Common myeloid progenitor, CD34-positive (primary cell): ENCODE measurements around the gene APBB2.

ENCODE experiments used
- CTCF ChIA-PET: fragments of 350-600 bp; sonication (Branson Sonifier 250); formaldehyde crosslinking; loops from one replicate; lab custom pipeline; 2021; ENCODE audit warnings: antibody characterized with exemption; lab: Charles Lee
- POLR2A ChIA-PET: fragments of 350-600 bp; sonication (Branson Sonifier 250); formaldehyde crosslinking; loops from one replicate; lab custom pipeline; 2021; ENCODE audit warnings: antibody characterized with exemption; lab: Charles Lee
- DNase-seq, 3 donors: peaks; one replicate each; pipeline versions ENCODE4 v3.0.0 to v3.0.0-alpha.2; 2013
- H3K27ac ChIP-seq, 2 experiments: 1 replicate in 1 of 2; 2 replicates in 1 of 2; pipeline ENCODE4 v1.7.0; 2013; ENCODE audit warnings: inconsistent platforms in 2 of 2, low read length in 2 of 2, mild to moderate bottlenecking in 2 of 2, low read depth in 1 of 2, moderate library complexity in 1 of 2; ENCODE audit not compliant: severe bottlenecking in 2 of 2, insufficient read depth in 1 of 2, poor library complexity in 1 of 2
- H3K27me3 ChIP-seq, 5 experiments: replicated peaks in 2 of 5; 1 replicate in 3 of 5; 2 replicates in 2 of 5; pipeline versions ENCODE4 v1.6.1 to v1.7.0; 2013; ENCODE audit warnings: low read length in 4 of 5, mild to moderate bottlenecking in 2 of 5, moderate library complexity in 2 of 5, inconsistent platforms in 1 of 5; ENCODE audit not compliant: insufficient read depth in 5 of 5, control insufficient read depth in 4 of 5
- H3K36me3 ChIP-seq, 4 experiments: 1 replicate in 2 of 4; 2 replicates in 2 of 4; pipeline versions ENCODE4 v1.6.1 to v1.7.0; 2013; ENCODE audit warnings: low read length in 3 of 4, control low read depth in 1 of 4, mild to moderate bottlenecking in 1 of 4; ENCODE audit not compliant: control insufficient read depth in 4 of 4, insufficient read depth in 4 of 4
- H3K4me1 ChIP-seq, 4 experiments: 1 replicate in 3 of 4; 2 replicates in 1 of 4; pipeline versions ENCODE4 v1.6.1 to v1.7.1; 2013; ENCODE audit warnings: low read length in 3 of 4, mild to moderate bottlenecking in 3 of 4, control low read depth in 1 of 4, inconsistent platforms in 1 of 4, moderate library complexity in 1 of 4; ENCODE audit not compliant: control insufficient read depth in 4 of 4, insufficient read depth in 4 of 4; ENCODE audit errors: control extremely low read depth in 1 of 4
- H3K4me3 ChIP-seq, 7 experiments: 1 replicate in 4 of 7; 2 replicates in 3 of 7; pipeline versions ENCODE4 v1.5.1 to v1.7.0; 2013; ENCODE audit warnings: mild to moderate bottlenecking in 7 of 7, low read length in 6 of 7, moderate library complexity in 6 of 7, inconsistent platforms in 2 of 7, low read depth in 2 of 7, control low read depth in 1 of 7; ENCODE audit not compliant: insufficient read depth in 4 of 7, control insufficient read depth in 1 of 7; ENCODE audit errors: extremely low read depth in 1 of 7
- H3K9me3 ChIP-seq, 5 experiments: 1 replicate in 4 of 5; 2 replicates in 1 of 5; pipeline versions ENCODE4 v1.6.1 to v1.7.1; 2013; ENCODE audit warnings: low read length in 4 of 5, mild to moderate bottlenecking in 2 of 5, inconsistent platforms in 1 of 5, low read depth in 1 of 5, moderate library complexity in 1 of 5; ENCODE audit not compliant: control insufficient read depth in 4 of 5, insufficient read depth in 2 of 5; ENCODE audit errors: control extremely low read depth in 1 of 5
- WGBS: methylation state at CpG from one replicate; pipeline ENCODE4 v1.1.5; 2013; ENCODE audit not compliant: insufficient coverage; 5-methylcytosine and 5-hydroxymethylcytosine counted together

APBB2 gene

GRCh38 chr4:41079881-41080560 is 134.3 kb downstream of the APBB2 start:
- WGBS: 96% methylated on average over 4 of the region's 6 CpGs
- no peak for DNase-seq
- no peak overlapping the region for H3K27ac ChIP-seq
- no peaks in the 10 kb centered on the region for H3K27me3 ChIP-seq
- H3K36me3 ChIP-seq: no peaks in the 10 kb centered on the region
- H3K4me1 ChIP-seq: no peaks in the 10 kb centered on the region
- H3K9me3 ChIP-seq: no peaks in the 10 kb centered on the region
- POLR2A ChIA-PET: no interaction called here
- CTCF ChIA-PET: no interaction called here
- no peak overlapping the region for H3K4me3 ChIP-seq

GRCh38 chr4:41077628-41078027 is 136.7 kb downstream of the APBB2 start:
- DNase-seq: no peak
- 94% methylated on average over 1 of the region's 1 CpG for WGBS

GRCh38 chr4:41076481-41076880 is 137.9 kb downstream of the APBB2 start:
- ChIA-PET CTCF (no interaction called here), POLR2A (no interaction called here)
- no peak overlapping the region for H3K4me3 ChIP-seq
- H3K9me3 ChIP-seq: no peaks in the 10 kb centered on the region
- no peaks in the 10 kb centered on the region for H3K27me3 ChIP-seq
- no peaks in the 10 kb centered on the region for H3K36me3 ChIP-seq
- no peak overlapping the region for H3K27ac ChIP-seq
- H3K4me1 ChIP-seq: no peaks in the 10 kb centered on the region
- 100% methylated on average over 1 of the region's 1 CpG for WGBS
- no peak for DNase-seq

More at GRCh38 chr4:41077628-41078027, 136.7 kb downstream of the APBB2 start:
- Histone ChIP-seq H3K4me3 (no peak overlapping the region), H3K27ac (no peak overlapping the region), H3K36me3 (no peaks in the 10 kb centered on the region), H3K4me1 (no peaks in the 10 kb centered on the region), H3K27me3 (no peaks in the 10 kb centered on the region), H3K9me3 (no peaks in the 10 kb centered on the region)
- POLR2A ChIA-PET: no interaction called here
- CTCF ChIA-PET: interaction anchor here (1.2 kb wide), 1 partner anchor 29 kb away, joined by 4 read pairs; no protein-coding TSS in a partner anchor

GRCh38 chr4:41074215-41074614 is 140.1 kb downstream of the APBB2 start:
- DNase-seq: no peak
- Histone ChIP-seq H3K4me3 (no peak overlapping the region), H3K4me1 (no peaks in the 10 kb centered on the region), H3K9me3 (no peaks in the 10 kb centered on the region), H3K27ac (no peak overlapping the region), H3K36me3 (no peaks in the 10 kb centered on the region), H3K27me3 (no peaks in the 10 kb centered on the region)
- CTCF ChIA-PET: interaction anchor here (0.8 kb wide), 1 partner anchor 14 kb away, joined by 3 read pairs; no protein-coding TSS in a partner anchor
- no CpG with 5 or more reads among the region's 3 CpGs for WGBS
- POLR2A ChIA-PET: no interaction called here

- WGBS: 87% methylated on average over 3 of the region's 7 CpGs
- ChIA-PET CTCF (no interaction called here), POLR2A (no interaction called here)
- no peak overlapping the region for H3K4me3 ChIP-seq
- no peak overlapping the region for H3K27ac ChIP-seq
- no peaks in the 10 kb centered on the region for H3K36me3 ChIP-seq
- H3K4me1 ChIP-seq: no peaks in the 10 kb centered on the region
- DNase-seq: no peak
- H3K9me3 ChIP-seq: no peaks in the 10 kb centered on the region
- no peaks in the 10 kb centered on the region for H3K27me3 ChIP-seq
Measured at GRCh38 chr4:41072021-41072777, 142.1 kb downstream of the APBB2 start.

GRCh38 chr4:41070516-41071281 is 143.6 kb downstream of the APBB2 start:
- no peak for DNase-seq
- Histone ChIP-seq H3K36me3 (no peaks in the 10 kb centered on the region), H3K9me3 (no peaks in the 10 kb centered on the region), H3K27me3 (no peaks in the 10 kb centered on the region), H3K27ac (no peak overlapping the region), H3K4me3 (no peak overlapping the region), H3K4me1 (no peaks in the 10 kb centered on the region)
- ChIA-PET POLR2A (no interaction called here), CTCF (no interaction called here)
- 100% methylated on average over 2 of the region's 10 CpGs for WGBS

- POLR2A ChIA-PET: no interaction called here
- H3K4me1 ChIP-seq: no peaks in the 10 kb centered on the region
- H3K27me3 ChIP-seq: no peaks in the 10 kb centered on the region
- H3K36me3 ChIP-seq: no peaks in the 10 kb centered on the region
- no peak overlapping the region for H3K27ac ChIP-seq
- no peak overlapping the region for H3K4me3 ChIP-seq
- no peak for DNase-seq
- CTCF ChIA-PET: no interaction called here
- WGBS: no CpG with 5 or more reads among the region's 1 CpG
- H3K9me3 ChIP-seq: no peaks in the 10 kb centered on the region
Measured at GRCh38 chr4:41069838-41070237, 144.5 kb downstream of the APBB2 start.
